Keratinocyte (primary cell): Measurements from ENCODE around the gene ECE1. TPM values are rescaled to one million over a fixed set of nuclear protein-coding genes. Genes with fewer than 3 reads are reported as not detected.

Source experiments
- DNase-seq: peaks from one replicate; pipeline ENCODE4 v3.0.0-alpha.2; 2011; ENCODE audit warnings: low read depth, missing footprints, low spot score
- FAIRE-seq: peaks from 2 replicates; lab custom pipeline; 2011; peaks lifted over from hg19 to GRCh38; lab: Jason Lieb, UNC
- H2AFZ ChIP-seq: 2 replicates; pipeline ENCODE4 v1.6.0; 2012; ENCODE audit warnings: low read length, control low read depth, inconsistent platforms; ENCODE audit not compliant: control insufficient read depth
- H3K27ac ChIP-seq: 2 replicates; pipeline ENCODE4 v1.5.1; 2011; ENCODE audit warnings: low read length; ENCODE audit not compliant: control insufficient read depth, insufficient read depth
- H3K27me3 ChIP-seq: 3 replicates; pipeline ENCODE4 v1.6.0; 2011; ENCODE audit warnings: low read length; ENCODE audit not compliant: control insufficient read depth, insufficient read depth; ENCODE audit errors: extremely low read depth
- H3K36me3 ChIP-seq, 2 experiments: 2 replicates in 1 of 2; 3 replicates in 1 of 2; pipeline ENCODE4 v1.5.1; 2011; ENCODE audit warnings: low read length in 2 of 2, mild to moderate bottlenecking in 1 of 2; ENCODE audit not compliant: control insufficient read depth in 2 of 2, insufficient read depth in 2 of 2; ENCODE audit errors: extremely low read depth in 1 of 2
- H3K4me1 ChIP-seq: 3 replicates; pipeline ENCODE4 v1.5.1; 2011; ENCODE audit warnings: low read length; ENCODE audit not compliant: control insufficient read depth, insufficient read depth; ENCODE audit errors: extremely low read depth
- H3K4me2 ChIP-seq: 3 replicates; pipeline ENCODE4 v1.6.0; 2011; ENCODE audit warnings: low read depth, low read length; ENCODE audit not compliant: control insufficient read depth, insufficient read depth; ENCODE audit errors: extremely low read depth
- H3K4me3 ChIP-seq, 3 experiments: fragments of 200-600 bp in 1 of 3; sonication (generic) in 1 of 3; 2 replicates in 2 of 3; 3 replicates in 1 of 3; pipeline ENCODE4 v1.5.1; 2011 to 2016; ENCODE audit warnings: low read length in 3 of 3, mild to moderate bottlenecking in 3 of 3, control low read depth in 2 of 3, inconsistent platforms in 1 of 3, low read depth in 1 of 3, mixed read lengths in 1 of 3, mixed run types in 1 of 3, moderate library complexity in 1 of 3; ENCODE audit not compliant: control insufficient read depth in 2 of 3, insufficient read depth in 2 of 3; ENCODE audit errors: extremely low read depth in 1 of 3
- H3K79me2 ChIP-seq: 2 replicates; pipeline ENCODE4 v1.6.0; 2012; ENCODE audit warnings: low read length; ENCODE audit not compliant: control insufficient read depth, insufficient read depth
- H3K9ac ChIP-seq: 3 replicates; pipeline ENCODE4 v1.6.0; 2011; ENCODE audit warnings: low read length; ENCODE audit not compliant: control insufficient read depth, insufficient read depth; ENCODE audit errors: extremely low read depth
- H3K9me1 ChIP-seq: 3 replicates; pipeline ENCODE4 v1.6.0; 2011; ENCODE audit warnings: low read length; ENCODE audit not compliant: control insufficient read depth, insufficient read depth; ENCODE audit errors: extremely low read depth
- H3K9me3 ChIP-seq: 2 replicates; pipeline ENCODE4 v1.5.1; 2012; ENCODE audit warnings: low read depth, low read length; ENCODE audit not compliant: control insufficient read depth
- H4K20me1 ChIP-seq: 3 replicates; pipeline ENCODE4 v1.6.0; 2011; ENCODE audit warnings: low read length; ENCODE audit not compliant: control insufficient read depth, insufficient read depth; ENCODE audit errors: extremely low read depth
- CTCF ChIP-seq, 3 experiments: IDR thresholded peaks in 1 of 3; conservative IDR thresholded peaks in 1 of 3; optimal IDR thresholded peaks in 1 of 3; 2 replicates in 2 of 3; 3 replicates in 1 of 3; pipeline versions ENCODE3 to v1.5.1; 2011; ENCODE audit warnings: low read length in 3 of 3, mild to moderate bottlenecking in 3 of 3, moderate library complexity in 2 of 3, control low read depth in 1 of 3, inconsistent platforms in 1 of 3; ENCODE audit not compliant: insufficient read depth in 2 of 3; ENCODE audit errors: extremely low read depth in 1 of 3
- EZH2 ChIP-seq: IDR thresholded peaks from one replicate; pipeline ENCODE4 v1.6.1; 2012; ENCODE audit warnings: inconsistent platforms, mild to moderate bottlenecking, low read length, moderate library complexity
- dilution Hi-C: fragments of 300-500 bp; cut with MboI; formaldehyde crosslinking; loops from one replicate; pipeline ENCODE4 v1.7.0; 2020; ENCODE audit warnings: low sequenced_read_pairs; ENCODE audit not compliant: extremely low pct_ligation_motif_present
- polyA plus RNA-seq, 5 experiments: library from polyadenylated mRNA; depleted of rRNA in 3 of 5; stranded (reverse) in 3 of 5; stranded (forward) in 1 of 5; unstranded in 1 of 5; fragments of >200 nt; gene quantifications; 1 replicate in 1 of 5; 2 replicates in 3 of 5; 3 replicates in 1 of 5; pipeline versions ENCODE4 v1.2.1 to v1.2.3, GENCODE V29; 2011 to 2012; ENCODE audit warnings: missing spikeins in 2 of 5, low read depth in 1 of 5, low replicate concordance in 1 of 5

The ECE1 gene
- polyA plus RNA-seq, 1 donor (not counting 4 experiments of a cell fraction or from before 2014, with no cell fraction given) = 59.1 TPM

DNA sequence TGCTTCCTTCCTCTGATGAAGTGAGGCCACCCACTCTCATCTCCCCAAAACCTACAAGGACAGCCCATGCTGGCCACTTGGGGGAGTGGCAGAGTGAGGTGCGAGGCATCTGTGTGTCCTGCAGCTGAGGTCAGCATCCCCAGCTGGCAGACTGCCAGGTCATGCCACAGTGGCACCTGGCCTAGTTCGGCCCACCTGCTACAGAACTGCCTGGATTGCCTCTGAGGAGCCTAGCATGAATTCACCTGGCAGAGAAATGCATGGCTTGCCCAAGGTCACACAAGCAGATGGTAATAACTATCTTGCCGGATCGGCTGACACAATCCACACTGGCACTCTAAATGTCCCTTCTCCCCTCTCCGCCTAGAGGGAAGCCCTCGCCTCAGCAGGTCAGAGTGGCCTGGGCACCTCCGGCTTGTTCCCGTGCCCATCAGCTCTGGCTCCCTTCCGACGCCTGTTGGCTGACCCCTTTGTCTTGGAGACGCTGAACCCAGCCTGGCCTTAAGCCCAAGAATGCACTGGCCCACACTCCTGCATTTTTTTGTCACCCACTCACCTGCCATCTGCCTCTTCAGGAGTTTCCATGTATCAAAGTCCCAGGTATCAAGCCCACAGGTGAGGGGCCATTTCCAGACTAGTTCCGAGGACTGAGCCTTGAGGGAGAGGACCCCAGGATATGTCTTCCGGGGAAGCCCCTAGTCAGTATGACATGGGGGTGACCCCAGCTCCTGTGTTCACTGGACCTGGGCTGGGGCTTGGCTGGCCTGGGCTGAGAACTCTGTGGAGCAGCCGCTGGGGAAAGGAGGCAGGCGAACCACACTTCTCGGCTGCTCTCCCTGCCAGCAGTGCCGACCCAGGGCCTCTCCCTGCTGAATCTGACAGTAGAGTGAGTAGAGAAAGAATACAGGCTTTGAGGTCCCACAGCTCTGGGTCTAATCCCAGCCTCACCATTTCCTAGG, 21.7 kb downstream of the ECE1 start:
- DNase-seq (no peak), FAIRE-seq (no peak)
- no peaks in the 10 kb centered on the region for H3K27me3 ChIP-seq
- TF ChIP-seq CTCF (optimal IDR thresholded peaks at IDR 0.05 in 1 of 3, IDR thresholded peaks at IDR 0.05 in 1 of 3, conservative IDR thresholded peaks at IDR 0.05 in 1 of 3; ENCODE audit: extremely low read depth in 1 of 3, insufficient read depth in 2 of 3, low read length in 3 of 3) (no peak), EZH2 (no peak)
- no peak overlapping the region for H3K4me2 ChIP-seq
- no peaks in the 10 kb centered on the region for H4K20me1 ChIP-seq
- peaks cover 24 to 30% of the 10 kb centered on the region in 2 experiments for H3K36me3 ChIP-seq
- H3K9me1 ChIP-seq = no peaks in the 10 kb centered on the region
- H3K79me2 ChIP-seq = no peaks in the 10 kb centered on the region
- no peak overlapping the region for H3K27ac ChIP-seq
- H3K9me3 ChIP-seq = no peaks in the 10 kb centered on the region
- no peak overlapping the region for H3K4me3 ChIP-seq
- H3K9ac ChIP-seq = no peak overlapping the region
- no peaks in the 10 kb centered on the region for H3K4me1 ChIP-seq
- no peak overlapping the region for H2AFZ ChIP-seq
- dilution Hi-C loops = no loop called here

- H3K9me3 ChIP-seq = no peaks in the 10 kb centered on the region
- H3K4me3 ChIP-seq = no peak overlapping the region
- no peaks in the 10 kb centered on the region for H4K20me1 ChIP-seq
- no peaks in the 10 kb centered on the region for H3K79me2 ChIP-seq
- peaks cover 5% of the 10 kb centered on the region for H3K4me1 ChIP-seq
- TF ChIP-seq EZH2 = no peak
- no peak for TF ChIP-seq CTCF (optimal IDR thresholded peaks at IDR 0.05 in 1 of 3, IDR thresholded peaks at IDR 0.05 in 1 of 3, conservative IDR thresholded peaks at IDR 0.05 in 1 of 3; ENCODE audit: extremely low read depth in 1 of 3, insufficient read depth in 2 of 3, low read length in 3 of 3)
- DNase-seq (no peak), FAIRE-seq (no peak)
- H3K9ac ChIP-seq = no peak overlapping the region
- H3K4me2 ChIP-seq = no peak overlapping the region
- no peak overlapping the region for H3K27ac ChIP-seq
- H3K27me3 ChIP-seq = no peaks in the 10 kb centered on the region
- peaks cover 24 to 26% of the 10 kb centered on the region in 2 experiments for H3K36me3 ChIP-seq
- H2AFZ ChIP-seq = no peak overlapping the region
- dilution Hi-C loops = no loop called here
- H3K9me1 ChIP-seq = no peaks in the 10 kb centered on the region
Measured at GRCh38 chr1:21267191-21268077, 22.8 kb downstream of the ECE1 start.
